GM21526 (cell line): ENCODE measurements around the gene DIDO1.

Experiments
- ATAC-seq: cut with Tn5 transposase; IDR thresholded peaks from one replicate; pipeline ENCODE4 v1.9.1; 2021; ENCODE audit warnings: moderate library complexity; ENCODE audit not compliant: unreplicated experiment, low FRiP score

Gene DIDO1

DNA sequence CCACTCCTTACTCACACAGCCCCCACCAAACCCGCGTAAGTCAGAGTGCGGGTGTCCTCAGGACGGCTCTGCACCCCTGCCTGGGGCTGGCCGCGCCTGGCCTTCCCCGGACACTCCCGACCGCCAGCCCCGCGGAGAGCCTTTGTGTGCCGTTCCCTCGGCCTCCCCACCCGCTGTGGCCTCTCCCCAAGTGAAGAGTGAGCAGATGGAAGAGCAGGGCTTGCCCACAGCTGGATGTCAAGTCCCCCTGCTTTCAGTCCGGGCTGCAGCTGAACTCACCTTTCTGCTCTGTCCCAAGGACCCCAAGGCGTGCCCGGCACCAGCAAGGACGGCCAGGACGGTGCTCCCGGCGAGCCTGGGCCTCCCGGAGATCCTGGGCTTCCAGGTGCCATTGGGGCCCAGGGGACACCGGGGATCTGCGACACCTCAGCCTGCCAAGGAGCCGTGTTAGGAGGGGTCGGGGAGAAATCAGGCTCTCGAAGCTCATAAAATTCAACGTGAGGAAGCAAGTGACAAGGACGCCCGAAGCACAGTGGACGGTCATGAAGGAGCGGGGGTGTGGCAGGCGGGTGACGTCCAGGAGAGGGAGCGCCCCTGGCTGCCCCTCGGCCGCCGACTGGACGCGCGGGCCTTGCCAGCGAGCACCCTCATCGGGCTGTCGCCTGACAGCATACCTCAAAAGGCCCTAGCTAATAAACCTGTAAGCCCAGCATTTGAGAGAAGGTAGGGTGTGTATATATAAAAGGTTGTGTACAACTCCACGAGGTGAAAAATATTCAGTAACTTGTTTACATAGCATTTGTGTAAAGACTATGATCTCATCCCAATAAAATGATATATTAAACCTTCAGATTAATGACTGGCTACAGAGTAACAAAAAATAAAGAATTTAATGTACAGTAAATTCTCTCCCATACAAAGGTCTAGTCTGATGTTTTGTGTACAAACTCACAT, 85.8 kb downstream of the DIDO1 start:
- ATAC-seq, result no peak

DNA sequence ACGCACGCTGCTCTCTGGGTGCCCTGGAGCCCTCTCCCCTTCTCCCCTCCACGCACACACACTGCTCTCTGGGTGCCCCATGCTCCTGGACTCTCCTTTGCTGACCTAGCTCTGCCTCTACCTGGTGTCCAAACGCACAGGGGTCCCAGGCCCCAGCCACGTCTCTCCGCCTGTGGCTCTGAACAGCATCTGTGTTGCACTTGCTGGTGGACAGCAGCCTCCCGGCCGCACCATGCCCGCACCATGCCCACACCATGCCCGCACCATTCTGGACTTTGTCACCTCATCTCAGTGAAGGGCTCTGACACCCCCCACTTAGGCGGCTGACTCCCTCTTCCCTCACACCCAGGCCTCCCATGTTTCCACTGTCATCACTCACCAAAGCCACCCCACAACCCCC, 86.5 kb downstream of the DIDO1 start:
- ATAC-seq, result no peak

DNA sequence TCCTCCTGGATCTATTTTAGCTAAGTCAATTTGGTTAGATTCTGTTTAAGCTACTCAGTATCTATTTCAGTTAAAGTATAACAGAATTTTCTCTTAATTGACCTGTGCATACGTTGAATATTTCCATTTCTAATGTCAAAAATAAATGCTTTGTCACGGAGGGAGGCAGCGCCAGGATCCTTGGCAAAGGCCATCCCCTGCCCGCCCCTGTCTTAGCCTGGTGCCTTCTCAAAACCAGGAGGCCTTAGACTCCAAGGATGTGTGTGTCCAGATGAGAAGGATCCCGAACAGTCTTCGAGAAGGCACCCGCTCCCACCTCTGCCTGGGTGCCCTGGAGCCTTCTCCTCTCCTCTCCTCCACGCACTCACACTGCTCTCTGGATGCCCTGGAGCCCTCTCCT, 87.0 kb downstream of the DIDO1 start:
- no peak for ATAC-seq

DNA sequence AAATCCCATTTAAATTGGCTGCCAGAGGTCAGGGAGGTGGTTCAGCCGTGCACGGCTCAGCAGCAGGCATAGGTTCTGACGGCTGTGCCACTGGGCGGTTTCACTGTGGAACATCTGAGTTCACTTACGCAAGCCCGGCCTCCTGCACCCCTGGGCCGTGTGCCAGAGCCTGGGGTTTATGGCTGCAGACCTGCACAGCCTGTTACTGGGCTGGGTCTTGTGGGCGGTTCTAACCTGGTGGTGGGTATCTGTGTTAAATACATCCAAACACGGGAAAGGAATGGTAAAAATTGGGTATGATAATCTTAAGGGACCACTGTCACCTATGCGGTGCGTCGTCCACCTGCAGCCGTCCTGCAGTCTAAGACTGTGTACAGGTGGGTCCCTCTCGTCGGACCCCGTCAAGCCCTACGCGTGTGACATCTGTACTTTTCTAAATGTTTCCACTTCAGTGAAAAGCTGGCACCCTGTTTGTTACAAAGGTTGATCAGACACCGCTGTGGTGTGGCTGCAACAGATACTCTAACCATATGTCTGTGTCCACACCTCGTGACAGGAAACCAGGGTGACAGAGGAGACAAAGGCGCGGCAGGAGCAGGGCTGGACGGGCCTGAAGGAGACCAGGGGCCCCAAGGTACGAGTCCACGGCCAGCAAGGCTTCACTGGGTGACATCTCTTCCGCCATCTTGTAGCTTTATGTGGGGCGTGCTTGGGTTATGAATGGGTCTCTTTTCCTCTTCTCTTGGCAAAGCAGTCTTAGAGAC, 88.0 kb downstream of the DIDO1 start:
- peak; percentile 57 for ATAC-seq

DNA sequence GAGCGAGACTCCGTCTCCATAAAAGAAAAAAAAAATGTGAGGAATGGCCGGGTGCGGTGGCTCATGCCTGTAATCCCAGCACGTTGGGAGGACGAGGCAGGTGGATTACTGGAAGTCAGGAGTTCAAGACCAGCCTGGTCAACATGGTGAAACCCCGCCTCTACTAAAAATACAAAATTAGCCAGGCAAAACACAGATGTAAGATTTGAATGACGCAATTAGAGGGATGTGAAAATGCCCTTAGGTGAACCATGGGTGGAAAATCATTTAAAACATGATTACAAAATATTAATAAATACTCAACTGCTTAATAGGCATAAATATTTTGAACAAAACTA, 88.5 kb downstream of the DIDO1 start:
- no peak for ATAC-seq

DNA sequence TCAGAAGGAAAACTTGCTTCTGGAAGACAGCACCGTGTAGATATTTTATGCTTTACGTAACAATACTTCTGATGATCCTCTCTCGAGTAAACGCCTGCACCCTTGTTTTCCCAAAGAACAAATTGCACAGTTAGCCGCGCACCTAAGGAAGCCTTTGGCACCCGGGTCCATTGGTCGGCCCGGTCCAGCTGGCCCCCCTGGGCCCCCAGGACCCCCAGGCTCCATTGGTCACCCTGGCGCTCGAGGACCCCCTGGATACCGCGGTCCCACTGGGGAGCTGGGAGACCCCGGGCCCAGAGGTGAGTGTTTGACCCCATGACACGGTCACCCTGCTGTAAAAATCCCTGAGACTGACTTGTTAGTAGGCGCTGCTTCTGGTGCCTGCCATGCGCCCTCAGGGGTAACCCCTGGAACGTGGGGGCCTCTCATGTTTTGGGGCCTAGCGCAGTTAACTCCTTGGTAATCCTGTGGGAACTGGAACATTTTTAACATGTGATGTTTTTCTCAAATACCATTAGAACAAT, 89.3 kb downstream of the DIDO1 start:
- no peak for ATAC-seq

DNA sequence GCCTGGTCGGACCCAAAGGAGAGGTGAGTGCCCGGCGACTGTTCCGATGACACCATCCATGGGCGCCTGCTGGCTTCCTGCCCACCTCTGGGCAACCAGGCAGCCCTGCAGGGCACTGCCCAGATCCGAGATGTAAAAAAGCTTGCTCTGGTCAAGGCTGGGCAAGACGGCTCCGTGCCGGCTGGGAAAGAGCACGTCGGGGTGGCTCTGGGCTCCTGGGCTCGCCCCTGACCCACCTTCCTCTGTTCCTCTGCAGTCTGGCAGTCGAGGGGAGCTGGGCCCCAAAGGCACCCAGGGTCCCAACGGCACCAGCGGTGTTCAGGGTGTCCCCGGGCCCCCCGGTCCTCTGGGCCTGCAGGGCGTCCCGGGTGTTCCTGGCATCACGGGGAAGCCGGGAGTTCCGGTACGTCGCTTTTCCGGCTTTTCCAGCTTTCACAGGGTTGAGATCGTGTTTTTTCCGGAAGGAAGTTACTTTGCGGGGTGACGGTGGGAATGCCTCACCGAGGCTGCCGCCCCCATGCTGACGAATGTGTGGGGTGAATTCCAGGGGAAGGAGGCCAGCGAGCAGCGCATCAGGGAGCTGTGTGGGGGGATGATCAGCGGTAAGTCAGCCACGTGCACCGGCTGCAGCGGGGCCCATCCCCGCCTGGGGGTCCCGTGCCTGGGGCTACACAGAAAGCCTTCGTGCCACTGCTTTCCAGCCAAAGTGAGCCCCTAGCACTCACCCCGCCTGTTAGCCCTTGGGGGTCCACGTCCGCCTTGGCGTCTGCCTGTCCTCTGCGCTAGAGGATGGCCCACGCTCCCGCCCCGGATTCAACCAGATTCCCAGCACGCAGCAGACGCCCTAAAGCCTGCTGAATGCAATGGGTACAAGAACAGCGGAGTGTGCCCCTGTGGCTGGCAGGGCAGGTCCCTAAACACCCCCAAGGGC, 90.1 kb downstream of the DIDO1 start:
- no peak for ATAC-seq

DNA sequence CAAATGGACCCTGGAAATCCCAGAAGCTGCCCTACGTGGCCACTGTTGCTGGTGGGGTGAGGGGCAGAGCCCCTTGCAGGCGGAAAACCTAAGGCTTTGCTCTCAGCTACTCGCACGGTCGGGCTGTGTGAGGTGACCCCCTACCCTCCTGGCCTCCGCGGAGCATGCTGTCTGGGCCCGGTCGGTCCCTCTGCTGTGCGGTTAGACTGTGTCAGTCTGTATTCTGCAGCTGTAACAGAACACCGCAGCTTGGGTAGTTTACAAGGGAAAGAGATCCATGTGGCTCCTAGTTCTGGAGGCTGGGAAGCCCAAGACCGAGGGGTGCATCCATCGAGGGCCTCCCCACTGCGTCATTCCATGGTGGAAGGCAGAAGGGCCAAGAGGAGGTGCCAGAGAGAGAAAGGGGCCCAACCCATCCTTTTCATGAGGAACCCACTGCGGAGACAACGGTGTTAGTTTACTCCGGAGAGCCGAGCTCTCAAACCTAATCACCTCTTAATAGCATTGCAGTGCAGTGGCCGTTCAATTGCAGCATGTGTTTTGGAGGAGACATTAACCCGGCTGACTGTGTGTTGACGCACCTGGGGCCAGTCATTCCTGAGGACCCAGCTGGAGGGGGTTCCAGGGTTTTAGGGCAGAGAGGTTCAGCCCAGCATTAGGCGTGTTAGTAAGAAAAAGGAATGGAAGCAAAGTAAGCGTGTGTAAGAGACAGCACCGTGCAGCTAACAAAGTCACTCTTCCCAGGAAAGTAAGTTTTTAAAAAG, 91.2 kb downstream of the DIDO1 start:
- ATAC-seq, result no peak

DNA sequence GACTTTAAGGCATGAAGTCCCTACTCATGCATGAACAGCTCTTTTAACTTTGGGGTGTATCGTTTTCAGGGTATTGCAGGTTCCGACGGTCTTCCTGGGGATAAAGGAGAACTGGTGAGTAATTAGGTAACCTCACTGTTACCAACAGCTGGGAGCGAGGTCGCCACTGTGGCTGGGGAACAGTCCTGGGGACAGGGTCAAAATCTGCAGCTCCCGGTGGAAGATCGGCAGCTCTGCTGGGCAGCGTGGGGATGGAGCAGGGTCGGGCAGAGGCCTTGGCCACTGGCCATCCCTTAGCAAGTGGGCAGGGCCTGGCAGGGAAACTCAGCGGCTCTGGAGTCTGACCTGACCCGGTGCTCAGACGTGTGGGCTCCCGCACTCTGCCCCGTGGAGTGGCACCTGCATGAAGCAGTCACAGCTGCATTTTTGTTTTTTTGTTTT, 93.3 kb downstream of the DIDO1 start:
- peak; percentile 7 for ATAC-seq

DNA sequence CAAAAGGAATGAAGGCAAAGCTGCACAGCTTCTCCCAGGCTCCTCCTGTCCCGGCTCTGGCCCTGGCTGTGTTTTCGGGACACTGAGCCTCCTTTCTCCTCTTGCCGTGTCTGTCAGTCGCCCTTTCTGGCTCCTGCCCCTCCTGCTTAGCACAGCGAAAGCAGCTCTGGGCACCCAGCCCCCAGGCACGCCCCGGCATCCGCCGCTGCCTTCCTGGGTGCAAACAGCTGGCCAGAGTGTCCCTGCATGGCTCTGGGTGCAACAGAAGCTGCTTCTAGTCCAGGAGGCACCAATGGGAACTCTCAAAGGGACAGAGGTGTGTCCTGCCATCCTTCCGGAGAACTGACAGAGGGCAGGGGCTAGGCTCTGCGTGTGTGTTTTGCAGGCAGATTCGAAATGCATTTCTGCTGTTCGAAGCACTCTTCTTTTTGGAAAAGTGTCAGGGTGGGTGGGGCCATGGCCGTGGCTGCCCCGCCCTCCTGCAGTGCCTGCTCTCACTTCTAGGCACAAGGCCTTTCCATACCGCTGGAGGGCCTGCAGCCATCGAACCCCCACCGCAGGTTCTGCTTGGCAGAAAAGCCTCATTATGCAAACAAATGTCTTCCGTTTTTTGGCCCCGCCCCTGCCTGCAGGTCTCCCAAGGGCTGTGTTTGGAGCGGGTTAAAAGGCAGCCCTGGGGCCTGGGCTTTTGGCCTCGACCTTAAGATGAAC, 93.9 kb downstream of the DIDO1 start:
- ATAC-seq, result peak; percentile 47

DNA sequence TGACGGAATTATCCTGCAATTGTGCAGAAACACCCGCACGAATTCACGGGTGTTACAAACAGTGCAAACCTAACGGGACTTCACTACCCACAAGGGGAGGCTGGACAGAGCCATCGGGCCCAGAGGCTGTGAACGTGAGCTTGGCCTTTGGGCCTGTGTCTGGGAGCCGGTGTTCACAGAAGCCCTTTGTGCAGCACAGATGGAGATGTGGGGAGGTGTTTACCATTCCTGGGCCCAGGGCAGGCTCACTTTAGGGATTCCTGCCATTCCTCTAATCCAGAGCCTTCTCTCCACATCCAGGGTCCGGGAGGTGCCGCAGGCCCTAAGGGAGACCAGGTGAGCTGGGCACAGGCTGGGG, 94.5 kb downstream of the DIDO1 start:
- no peak for ATAC-seq

DNA sequence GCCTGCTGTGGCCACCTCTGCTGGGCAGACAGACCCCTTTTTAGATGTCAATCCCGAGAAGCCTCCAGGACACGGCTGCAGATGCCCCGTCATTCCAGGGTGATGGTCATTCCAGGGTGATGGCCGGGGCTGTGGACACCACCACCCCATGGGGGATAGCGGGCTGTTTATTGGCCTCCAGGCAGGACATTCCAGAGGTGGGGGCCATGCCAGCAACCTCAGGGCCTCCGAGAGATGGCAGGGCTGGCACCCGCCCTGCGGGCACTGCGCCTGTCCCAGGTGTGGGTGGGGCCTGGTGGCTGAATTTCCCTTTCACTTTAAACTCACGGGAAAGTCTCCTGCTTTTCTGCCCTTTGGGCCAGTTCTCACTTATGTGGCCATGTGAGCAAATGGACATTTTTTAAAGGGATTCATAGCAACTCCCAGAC, 94.9 kb downstream of the DIDO1 start:
- no peak for ATAC-seq

DNA sequence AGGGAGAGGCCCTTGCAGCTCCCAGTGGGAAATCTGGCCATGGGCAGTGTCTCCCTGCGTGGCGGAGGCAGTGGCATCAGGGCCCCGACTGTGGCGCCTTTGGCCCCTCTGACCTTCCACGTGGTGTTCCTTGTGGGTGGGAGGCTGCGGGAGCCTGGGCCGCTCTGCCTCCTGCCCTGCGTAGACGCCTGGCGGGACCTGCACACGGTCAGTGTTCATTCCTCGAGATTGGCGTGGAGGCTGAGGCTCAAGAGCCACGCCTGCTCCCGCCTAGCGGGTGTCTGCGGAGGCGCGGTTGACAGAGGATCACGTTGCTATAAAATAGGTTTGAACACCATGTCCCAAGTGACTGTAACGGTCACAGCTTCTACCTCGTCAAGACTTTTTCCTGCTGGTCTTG, 95.5 kb downstream of the DIDO1 start:
- no peak for ATAC-seq

DNA sequence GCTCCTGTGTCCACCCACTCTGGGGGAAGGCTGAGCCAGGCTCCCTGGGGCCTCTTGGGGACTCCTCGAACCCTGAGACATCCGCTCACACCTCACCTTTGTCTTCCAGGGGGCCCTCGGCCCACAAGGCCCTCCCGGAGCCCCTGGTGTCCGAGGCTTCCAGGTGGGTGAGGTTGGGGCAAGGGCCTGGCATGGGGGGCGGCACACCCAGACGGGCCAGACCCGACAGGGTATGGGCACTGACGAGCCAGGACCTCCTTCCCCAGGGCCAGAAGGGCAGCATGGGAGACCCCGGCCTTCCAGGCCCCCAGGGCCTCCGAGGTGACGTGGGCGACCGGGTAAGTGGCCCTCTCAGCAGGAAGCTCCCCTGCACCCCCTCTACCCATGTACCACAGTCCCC, 96.1 kb downstream of the DIDO1 start:
- ATAC-seq, result no peak

DNA sequence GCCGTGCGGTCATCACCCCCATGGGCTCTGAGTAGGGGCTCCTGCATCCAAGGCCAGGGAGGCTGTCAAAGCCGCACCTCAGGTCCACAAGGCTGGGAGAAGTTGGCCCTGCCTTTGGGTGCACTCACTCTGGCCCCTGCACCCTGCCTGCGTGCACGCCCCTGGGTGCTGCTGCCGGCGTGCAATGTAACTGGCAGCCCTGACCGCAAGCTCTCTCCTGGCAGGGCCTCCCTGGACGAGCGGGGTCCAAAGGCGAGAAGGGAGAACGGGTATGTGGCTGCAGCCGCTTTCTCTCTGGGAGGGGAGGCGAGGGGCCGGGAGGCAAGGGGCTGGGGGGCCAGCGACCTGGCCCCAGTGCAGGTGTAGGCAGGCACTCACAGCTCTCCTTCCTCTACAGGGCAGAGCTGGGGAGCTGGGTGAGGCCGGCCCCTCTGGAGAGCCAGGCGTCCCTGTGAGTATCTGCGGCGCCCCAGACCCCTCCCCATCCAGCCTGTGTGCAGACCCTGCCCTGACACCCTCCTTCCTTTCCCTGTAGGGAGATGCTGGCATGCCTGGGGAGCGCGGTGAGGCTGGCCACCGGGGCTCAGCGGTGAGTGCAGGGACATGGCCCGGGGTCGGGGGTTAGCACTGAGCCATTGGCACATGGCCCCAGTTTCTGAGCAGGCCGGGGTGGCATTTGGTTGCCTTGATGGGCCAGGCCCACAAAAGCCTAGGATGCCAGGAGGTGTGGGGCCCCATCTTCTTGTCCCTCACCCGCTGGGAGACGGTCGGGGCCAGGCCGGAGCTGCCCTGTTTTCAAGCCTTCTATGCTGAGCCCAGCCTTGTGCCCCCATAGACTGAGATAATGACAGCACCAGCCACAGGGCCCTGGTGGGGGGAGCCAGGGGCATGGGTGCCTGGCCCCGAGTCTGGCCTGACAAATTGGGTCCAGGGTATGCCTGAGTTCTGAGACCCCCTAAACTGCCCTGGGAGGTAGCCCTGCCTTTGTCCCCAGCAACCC, 96.8 kb downstream of the DIDO1 start:
- ATAC-seq, result no peak

DNA sequence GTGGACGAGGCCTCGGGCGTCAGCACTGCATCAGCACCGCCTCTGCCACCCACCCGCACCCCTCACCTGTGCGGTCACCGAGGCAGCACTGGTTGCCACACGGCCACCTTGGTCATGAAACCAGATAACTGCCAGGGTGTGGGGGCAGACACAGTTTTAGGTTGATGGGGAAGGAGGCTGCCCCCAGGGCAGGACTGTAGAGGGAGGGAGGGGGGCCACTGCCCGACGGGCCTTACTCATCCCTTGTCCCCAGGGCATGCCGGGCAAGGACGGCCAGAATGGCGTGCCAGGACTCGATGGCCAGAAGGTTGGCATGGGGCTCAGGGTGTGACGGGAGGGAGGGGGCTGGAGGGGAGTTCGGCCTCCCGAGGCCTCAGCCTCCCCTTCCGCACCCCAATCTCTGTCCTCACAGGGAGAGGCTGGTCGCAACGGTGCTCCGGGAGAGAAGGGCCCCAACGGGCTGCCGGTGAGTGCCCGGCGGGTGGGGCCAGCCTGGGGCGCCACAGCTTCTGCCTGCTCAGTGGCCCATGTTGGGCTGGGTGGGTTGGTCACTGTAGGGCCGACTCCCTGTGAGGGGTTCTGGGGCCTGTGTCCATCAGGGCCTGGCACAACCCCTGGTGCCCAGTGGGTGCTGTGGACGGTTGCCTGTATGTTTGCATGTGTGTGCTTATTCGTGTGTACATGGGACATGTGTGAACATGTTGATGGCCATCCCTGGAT, 97.6 kb downstream of the DIDO1 start:
- no peak for ATAC-seq

DNA sequence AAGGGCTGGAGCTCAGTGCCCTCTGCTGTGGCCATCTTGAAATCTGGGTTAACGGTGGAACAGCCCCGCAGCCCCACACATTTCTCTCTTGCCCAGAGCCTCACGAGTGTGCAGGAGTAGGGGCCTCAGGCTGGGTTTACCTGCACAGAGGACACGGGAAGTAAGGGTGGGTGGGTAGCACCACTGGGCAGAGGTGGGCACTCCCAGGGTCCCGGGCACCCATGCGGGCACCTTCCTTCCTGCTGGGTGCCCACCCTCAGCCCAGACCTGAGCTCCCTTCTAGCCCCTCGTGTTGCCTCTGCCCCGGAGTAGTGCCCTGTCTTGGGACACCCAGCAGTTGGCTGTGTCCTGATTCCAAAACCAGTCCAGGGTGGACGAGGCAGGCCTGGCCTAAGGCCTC, 98.3 kb downstream of the DIDO1 start:
- no peak for ATAC-seq
